SK-N-SH (cell line): ENCODE measurements around the gene GBP1. TPM values are rescaled to one million over a fixed set of nuclear protein-coding genes. Genes with fewer than 3 reads are reported as not detected.
"Not testable (repeated sequence)": the region's sequence is repeated elsewhere in the genome, so short reads cannot be mapped to it uniquely, and the experiment has no call there.

ENCODE experiments used
- CTCF ChIA-PET: fragments of 300-600, 350-600 bp; formaldehyde crosslinking; extraction: SDS; loops from one replicate; lab custom pipeline; 2021; lab: Yijun Ruan, JAX
- POLR2A ChIA-PET: fragments of 350-600 bp; sonication (Branson Sonifier 250); formaldehyde crosslinking; extraction: SDS; loops from one replicate; lab custom pipeline; 2020; ENCODE audit warnings: antibody characterized with exemption, inconsistent platforms; lab: Yijun Ruan, JAX
- DNase-seq: peaks from one replicate; pipeline ENCODE4 v3.0.0; 2012
- H2AFZ ChIP-seq: fragments of 200-600 bp; sonication (generic); 2 replicates; pipeline ENCODE4 v1.8.1; 2016; ENCODE audit warnings: antibody characterized with exemption, mild to moderate bottlenecking, low read depth
- H3F3A ChIP-seq: fragments of 200-600 bp; sonication (generic); replicated peaks from 2 replicates; pipeline ENCODE3; 2016; ENCODE audit warnings: antibody characterized with exemption, mild to moderate bottlenecking; ENCODE audit not compliant: insufficient read depth
- H3K27ac ChIP-seq, 2 experiments: fragments of 200-500 bp in 1 of 2; fragments of 200-600 bp in 1 of 2; sonication (Bioruptor generic) in 1 of 2; sonication (generic), shearing (Covaris generic) in 1 of 2; 2 replicates each; pipeline versions ENCODE4 v1.5.1 to v1.6.1; 2014 to 2016; ENCODE audit warnings: low read depth in 2 of 2, inconsistent platforms in 1 of 2, low read length in 1 of 2, mild to moderate bottlenecking in 1 of 2, mixed read lengths in 1 of 2
- H3K27me3 ChIP-seq: fragments of 200-600 bp; sonication (generic), shearing (Covaris generic); 2 replicates; pipeline ENCODE4 v1.6.1; 2016; ENCODE audit warnings: mixed run types; ENCODE audit not compliant: insufficient read depth
- H3K36me3 ChIP-seq, 2 experiments: fragments of 200-500 bp in 1 of 2; fragments of 200-600 bp in 1 of 2; sonication (Bioruptor generic) in 1 of 2; sonication (generic) in 1 of 2; replicated peaks in 1 of 2; 2 replicates each; pipeline versions ENCODE3 to v1.5.1; 2014 to 2016; ENCODE audit warnings: low read length in 1 of 2, mild to moderate bottlenecking in 1 of 2; ENCODE audit not compliant: insufficient read depth in 2 of 2, control insufficient read depth in 1 of 2
- H3K4me1 ChIP-seq, 2 experiments: fragments of 200-500 bp in 1 of 2; fragments of 200-600 bp in 1 of 2; sonication (Bioruptor generic) in 1 of 2; sonication (generic), shearing (Covaris generic) in 1 of 2; 2 replicates each; pipeline versions ENCODE4 v1.5.1 to v1.6.1; 2014 to 2016; ENCODE audit warnings: low read depth in 1 of 2, low read length in 1 of 2, mixed run types in 1 of 2; ENCODE audit not compliant: insufficient read depth in 2 of 2, control insufficient read depth in 1 of 2
- H3K4me2 ChIP-seq: fragments of 200-600 bp; sonication (generic), shearing (Covaris generic); 2 replicates; pipeline ENCODE4 v1.6.1; 2017; ENCODE audit warnings: mixed run types
- H3K4me3 ChIP-seq, 2 experiments: fragments of 200-500 bp in 1 of 2; fragments of 200-600 bp in 1 of 2; sonication (Bioruptor generic) in 1 of 2; sonication (generic), shearing (Covaris generic) in 1 of 2; 2 replicates each; pipeline versions ENCODE4 v1.5.1 to v1.8.1; 2014 to 2016; ENCODE audit warnings: low read depth in 2 of 2, inconsistent platforms in 1 of 2, low read length in 1 of 2, mild to moderate bottlenecking in 1 of 2, mixed read lengths in 1 of 2, moderate library complexity in 1 of 2
- H3K79me2 ChIP-seq: fragments of 200-600 bp; sonication (generic); 2 replicates; pipeline ENCODE4 v1.8.1; 2017; ENCODE audit warnings: mild to moderate bottlenecking; ENCODE audit not compliant: insufficient read depth
- H3K9ac ChIP-seq: fragments of 200-600 bp; sonication (generic); 2 replicates; pipeline ENCODE4 v1.6.1; 2017; ENCODE audit warnings: mixed run types
- H3K9me2 ChIP-seq: fragments of 200-600 bp; sonication (generic); 2 replicates; pipeline ENCODE4 v1.6.1; 2017; ENCODE audit warnings: mixed run types
- H3K9me3 ChIP-seq: fragments of 200-600 bp; sonication (generic); 2 replicates; pipeline ENCODE4 v1.6.1; 2017; ENCODE audit warnings: mixed run types, mild to moderate bottlenecking, moderate library complexity
- H4K20me1 ChIP-seq: fragments of 200-600 bp; sonication (generic); 2 replicates; pipeline ENCODE4 v1.6.1; 2017; ENCODE audit warnings: mild to moderate bottlenecking, mixed run types; ENCODE audit not compliant: insufficient read depth
- ELF1 ChIP-seq: IDR thresholded peaks from 2 replicates; pipeline ENCODE4 v1.4.0; 2012
- EP300 ChIP-seq, 2 experiments: IDR thresholded peaks; 2 replicates each; pipeline versions ENCODE4 v1.4.0 to v1.6.1; 2012; ENCODE audit warnings: borderline replicate concordance in 1 of 2, low read depth in 1 of 2, low read length in 1 of 2
- EZH2phosphoT487 ChIP-seq: fragments of 200-600 bp; sonication (generic); IDR thresholded peaks from 2 replicates; pipeline ENCODE4 v1.6.1; 2017; ENCODE audit warnings: low read depth, mixed run types, mild to moderate bottlenecking, antibody characterized with exemption, moderate library complexity, borderline replicate concordance
- FOSL2 ChIP-seq: IDR thresholded peaks from 2 replicates; pipeline ENCODE4 v1.4.0; 2012; ENCODE audit warnings: low read depth, mild to moderate bottlenecking, moderate library complexity, borderline replicate concordance
- FOXJ3 ChIP-seq: sonication (generic); formaldehyde crosslinking; IDR thresholded peaks from 2 replicates; pipeline ENCODE4 v1.5.1; 2020; ENCODE audit warnings: mild to moderate bottlenecking, missing genetic modification reagents
- FOXM1 ChIP-seq: IDR thresholded peaks from 2 replicates; pipeline ENCODE4 v1.4.0; 2012; ENCODE audit warnings: low read depth, mild to moderate bottlenecking
- MXI1 ChIP-seq: IDR thresholded peaks from 2 replicates; pipeline ENCODE4 v1.6.1; 2012; ENCODE audit warnings: mild to moderate bottlenecking, low read depth, low read length, improper control_type of control experiment
- NFIC ChIP-seq: IDR thresholded peaks from 2 replicates; pipeline ENCODE4 v1.4.0; 2012; ENCODE audit warnings: borderline replicate concordance
- POLR2AphosphoS5 ChIP-seq: IDR thresholded peaks from 2 replicates; pipeline ENCODE4 v1.6.1; 2012; ENCODE audit warnings: low read depth, low read length
- RAD21 ChIP-seq: IDR thresholded peaks from 2 replicates; pipeline ENCODE4 v1.6.1; 2012; ENCODE audit warnings: mild to moderate bottlenecking, low read length
- SIN3A ChIP-seq: IDR thresholded peaks from 2 replicates; pipeline ENCODE4 v1.6.1; 2012; ENCODE audit warnings: low read depth, mild to moderate bottlenecking, low read length, moderate library complexity, borderline replicate concordance
- TCF12 ChIP-seq: IDR thresholded peaks from 2 replicates; pipeline ENCODE4 v1.4.0; 2012
- USF1 ChIP-seq: IDR thresholded peaks from 2 replicates; pipeline ENCODE4 v1.4.0; 2012; ENCODE audit warnings: low read depth, borderline replicate concordance
- whole genome bisulfite sequencing: methylation state at CpG from one replicate; pipeline ENCODE4 v1.1.6; 2017; ENCODE audit warnings: low lambda C conversion rate; 5-methylcytosine and 5-hydroxymethylcytosine counted together
- polyA plus RNA-seq, 3 experiments: library from polyadenylated mRNA; depleted of rRNA; stranded (reverse); fragments of >200 nt; gene quantifications; 2 replicates each; pipeline ENCODE4 v1.2.3, GENCODE V29; 2012
- TF ChIP-seq, protein P1 (sequence below): fragments of 150-350 bp; IDR thresholded peaks from 2 replicates; pipeline ENCODE4 v1.6.1; 2017; ENCODE audit warnings: antibody characterized with exemption, low read length, low read depth, borderline replicate concordance
- TF ChIP-seq, protein P2 (sequence below): IDR thresholded peaks from 2 replicates; pipeline ENCODE4 v1.4.0; 2012; ENCODE audit warnings: low read depth

Gene GBP1
- polyA plus RNA-seq, 1 of the 3 experiments (the other 2 are of a cell fraction) = 7.4 TPM

DNA sequence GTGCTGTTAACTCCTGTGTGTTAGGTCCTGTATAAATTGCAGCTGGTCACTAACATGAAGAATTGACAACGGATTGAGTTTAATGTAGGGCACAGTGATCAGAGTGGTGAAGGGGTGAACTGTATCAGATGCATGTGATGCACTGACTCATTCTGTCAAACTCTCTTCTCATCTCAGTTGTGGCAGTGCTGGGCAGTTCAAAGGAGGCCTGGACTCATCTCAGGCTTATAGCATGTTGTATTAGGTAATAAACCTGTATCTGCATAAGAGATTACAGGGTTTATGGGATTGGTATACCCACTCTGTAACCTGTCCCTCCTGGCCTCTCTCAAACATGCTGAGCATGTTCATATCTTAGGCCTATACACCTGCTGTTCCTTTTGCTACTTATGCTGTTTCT, 29.9 kb downstream of the GBP1 start:
- Histone ChIP-seq H3K4me2 (no peak overlapping the region), H3K9me3 (no peaks in the 10 kb centered on the region), H3F3A (no peaks in the 10 kb centered on the region), H3K27me3 (no peaks in the 10 kb centered on the region), H3K27ac (no peak overlapping the region), H2AFZ (no peak overlapping the region), H3K79me2 (no peaks in the 10 kb centered on the region), H3K9ac (no peak overlapping the region), H3K36me3 (no peaks in the 10 kb centered on the region), H3K4me1 (no peaks in the 10 kb centered on the region), H4K20me1 (no peaks in the 10 kb centered on the region), H3K9me2 (no peaks in the 10 kb centered on the region), H3K4me3 (no peak overlapping the region)
- DNase-seq = no peak
- CTCF ChIA-PET = no interaction called here
- POLR2A ChIA-PET = no interaction called here
- TF ChIP-seq, protein P1, sequence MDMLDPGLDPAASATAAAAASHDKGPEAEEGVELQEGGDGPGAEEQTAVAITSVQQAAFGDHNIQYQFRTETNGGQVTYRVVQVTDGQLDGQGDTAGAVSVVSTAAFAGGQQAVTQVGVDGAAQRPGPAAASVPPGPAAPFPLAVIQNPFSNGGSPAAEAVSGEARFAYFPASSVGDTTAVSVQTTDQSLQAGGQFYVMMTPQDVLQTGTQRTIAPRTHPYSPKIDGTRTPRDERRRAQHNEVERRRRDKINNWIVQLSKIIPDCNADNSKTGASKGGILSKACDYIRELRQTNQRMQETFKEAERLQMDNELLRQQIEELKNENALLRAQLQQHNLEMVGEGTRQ = no peak
- no peak for TF ChIP-seq FOXJ3 (CRISPR knock-in tag)
- TF ChIP-seq TCF12 = no peak
- no peak for TF ChIP-seq EZH2phosphoT487
- no peak for TF ChIP-seq EP300 (IDR thresholded peaks at IDR 0.05; ENCODE audit: borderline replicate concordance in 1 of 2, low read depth in 1 of 2, low read length in 1 of 2)
- no peak for TF ChIP-seq FOSL2
- no peak for TF ChIP-seq SIN3A
- no peak for TF ChIP-seq ELF1
- TF ChIP-seq MXI1 = no peak
- no peak for TF ChIP-seq USF1
- TF ChIP-seq, protein P2, sequence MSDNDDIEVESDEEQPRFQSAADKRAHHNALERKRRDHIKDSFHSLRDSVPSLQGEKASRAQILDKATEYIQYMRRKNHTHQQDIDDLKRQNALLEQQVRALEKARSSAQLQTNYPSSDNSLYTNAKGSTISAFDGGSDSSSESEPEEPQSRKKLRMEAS = no peak
- no peak for TF ChIP-seq RAD21
- TF ChIP-seq FOXM1 = no peak
- no peak for TF ChIP-seq POLR2AphosphoS5
- no peak for TF ChIP-seq NFIC
- 31% methylated on average over 1 of the region's 1 CpG for WGBS

GRCh38 chr1:89034004-89034403, 31.0 kb downstream of the GBP1 start:
- H3K9ac ChIP-seq, H3K4me2 ChIP-seq, H3K36me3 ChIP-seq, DNase-seq, H3K4me3 ChIP-seq, H3K27ac ChIP-seq, H3K9me3 ChIP-seq, H3K9me2 ChIP-seq, H3K4me1 ChIP-seq, POLR2A ChIA-PET, H4K20me1 ChIP-seq, H3K27me3 ChIP-seq, H3K79me2 ChIP-seq, H3F3A ChIP-seq, CTCF ChIA-PET, H2AFZ ChIP-seq: not testable (repeated sequence)
- WGBS = 30% methylated on average over 4 of the region's 5 CpGs

DNA sequence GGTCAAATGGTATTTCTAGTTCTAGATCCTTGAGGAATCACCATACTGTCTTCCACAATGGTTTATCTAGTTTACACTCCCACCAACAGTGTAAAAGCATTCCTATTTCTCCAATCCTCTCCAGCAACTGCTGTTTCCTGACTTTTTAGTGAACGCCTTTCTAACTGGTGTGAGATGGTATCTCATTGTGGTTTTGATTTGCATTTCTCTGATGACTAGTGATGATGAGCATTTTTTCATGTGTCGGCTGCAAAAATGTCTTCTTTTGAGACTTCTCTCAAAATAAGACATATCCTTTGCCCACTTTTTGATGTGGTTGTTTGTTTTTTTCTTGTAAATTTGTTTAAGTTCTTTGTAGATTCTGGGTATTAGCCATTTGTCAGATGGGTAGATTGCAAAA, 36.0 kb downstream of the GBP1 start:
- H4K20me1 ChIP-seq, H3K9me3 ChIP-seq, H3K4me2 ChIP-seq, CTCF ChIA-PET, H3K27ac ChIP-seq, H3K9me2 ChIP-seq, DNase-seq, H3K27me3 ChIP-seq, H3K79me2 ChIP-seq, POLR2A ChIA-PET, H3F3A ChIP-seq, H3K36me3 ChIP-seq, H2AFZ ChIP-seq, H3K4me3 ChIP-seq, H3K9ac ChIP-seq, H3K4me1 ChIP-seq: not testable (repeated sequence)
- WGBS = 61% methylated on average over 2 of the region's 2 CpGs
